A673 (cell line): ENCODE measurements around the gene DBF4. TPM values are rescaled to one million over a fixed set of nuclear protein-coding genes. Genes with fewer than 3 reads are reported as not detected.

Experiments
- BruUV-seq: library from RNA; stranded (reverse); fragments of 400-500 nt; replicated peaks from 2 replicates; lab custom pipeline; 2021; lab: Mats Ljungman, UMichigan
- CTCF ChIA-PET: fragments of 300-600 bp; sonication (Branson Sonifier 250); formaldehyde crosslinking; loops from one replicate; lab custom pipeline; 2022; ENCODE audit warnings: antibody characterized with exemption; lab: Charles Lee
- POLR2A ChIA-PET: fragments of 300-600 bp; sonication (Branson Sonifier 250); formaldehyde crosslinking; loops from one replicate; lab custom pipeline; 2022; ENCODE audit warnings: antibody characterized with exemption; ENCODE audit not compliant: low non-redundant PET; lab: Charles Lee
- DNase-seq: peaks from one replicate; pipeline ENCODE4 v3.0.0-alpha.2; 2015; ENCODE audit warnings: low spot score
- H3K27ac ChIP-seq: fragments of 200-600 bp; sonication (generic); 2 replicates; pipeline ENCODE4 v1.5.1; 2016; ENCODE audit warnings: mixed run types, low read depth, mild to moderate bottlenecking, mixed read lengths, antibody characterized with exemption, low read length; ENCODE audit not compliant: poor library complexity, severe bottlenecking
- H3K27me3 ChIP-seq: fragments of 200-600 bp; sonication (generic); replicated peaks from 2 replicates; pipeline ENCODE4 v1.6.1; 2017; ENCODE audit warnings: mixed run types, low read depth, mild to moderate bottlenecking, mixed read lengths, antibody characterized with exemption, low read length; ENCODE audit not compliant: insufficient read depth, poor library complexity
- H3K36me3 ChIP-seq: fragments of 200-600 bp; sonication (generic); 2 replicates; pipeline ENCODE4 v1.6.1; 2016; ENCODE audit warnings: mixed run types, mild to moderate bottlenecking, mixed read lengths, antibody characterized with exemption, low read length; ENCODE audit not compliant: insufficient read depth, poor library complexity, severe bottlenecking
- H3K4me1 ChIP-seq: fragments of 200-600 bp; sonication (generic); 2 replicates; pipeline ENCODE4 v1.6.1; 2017; ENCODE audit warnings: mixed run types, mild to moderate bottlenecking, mixed read lengths, antibody characterized with exemption, low read length; ENCODE audit not compliant: insufficient read depth, poor library complexity, severe bottlenecking
- H3K4me3 ChIP-seq: fragments of 200-600 bp; sonication (generic); 2 replicates; pipeline ENCODE4 v1.5.1; 2016; ENCODE audit warnings: low read depth, mixed run types, mild to moderate bottlenecking, mixed read lengths, low read length; ENCODE audit not compliant: poor library complexity, severe bottlenecking
- H3K9me3 ChIP-seq: fragments of 200-600 bp; sonication (generic); 2 replicates; pipeline ENCODE4 v1.6.1; 2016; ENCODE audit warnings: mixed run types, low read depth, mild to moderate bottlenecking, mixed read lengths, antibody characterized with exemption, low read length; ENCODE audit not compliant: poor library complexity, severe bottlenecking
- EZH2 ChIP-seq: fragments of 200-600 bp; sonication (generic); IDR thresholded peaks from 2 replicates; pipeline ENCODE4 v1.6.1; 2017; ENCODE audit warnings: borderline replicate concordance, low read depth, mild to moderate bottlenecking, mixed read lengths, antibody characterized with exemption, low read length; ENCODE audit not compliant: poor library complexity, severe bottlenecking
- intact Hi-C: fragments of 100-400 bp; cut with micrococcal nuclease; formaldehyde crosslinking; loops from one replicate; pipeline ENCODE4 v1.10.0; 2022; ENCODE audit not compliant: unreplicated experiment
- total RNA-seq: library from RNA; stranded (reverse); gene quantifications from 2 replicates; pipeline ENCODE4 v1.2.3, GENCODE V29; 2021
- TF ChIP-seq, protein P1 (sequence below): fragments of 300-800, 200-600 bp; sonication (generic); conservative IDR thresholded peaks from 2 replicates; pipeline ENCODE4 v1.5.1; 2017; ENCODE audit warnings: low read depth, mild to moderate bottlenecking, antibody characterized with exemption, low read length, moderate library complexity, mixed read lengths

The DBF4 gene
- total RNA-seq, 1 experiment from 2014 or later: 81.6 TPM

DNA sequence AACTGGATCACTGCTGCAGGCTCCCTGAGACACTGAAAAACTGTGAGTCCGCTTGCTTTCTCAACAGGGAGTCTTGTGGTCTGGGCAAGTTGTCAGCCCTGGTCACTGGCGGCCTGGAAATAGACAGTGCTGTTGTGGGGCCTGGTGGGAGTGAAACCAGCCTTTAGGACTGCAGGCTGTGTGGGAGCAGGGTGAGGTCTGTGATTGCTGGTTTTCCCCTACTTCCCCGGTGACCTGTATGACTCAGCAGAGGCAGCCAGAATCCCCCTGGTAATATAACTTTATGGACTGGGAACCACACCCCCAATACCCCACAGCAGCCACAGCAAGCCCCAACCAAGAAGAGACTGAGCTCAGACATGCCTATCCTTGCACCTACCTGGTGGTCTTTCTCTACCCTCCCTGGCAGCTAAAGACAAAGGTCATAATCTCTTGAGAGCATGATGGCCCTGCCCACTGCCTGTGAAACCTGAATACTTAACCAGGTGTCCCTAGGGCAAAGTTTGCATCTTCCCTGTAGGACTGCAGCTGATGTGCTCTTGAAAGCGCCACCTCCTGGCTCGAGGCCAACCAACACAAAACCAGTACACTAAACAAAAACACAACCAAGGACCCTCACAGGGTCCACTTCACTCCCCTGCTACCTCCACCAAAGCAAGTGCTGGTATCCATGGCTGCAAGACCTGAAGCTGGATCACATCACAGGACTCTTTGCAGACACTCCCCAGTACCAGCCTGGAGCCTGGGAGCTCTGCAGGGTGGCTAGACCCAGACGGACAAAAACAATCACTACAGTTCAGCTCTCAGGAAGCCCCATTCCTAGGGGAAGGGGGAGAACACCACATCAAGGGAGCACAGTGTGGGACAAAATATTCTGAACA is 50.5 kb downstream of the DBF4 start:
- no TSS peak for BruUV-seq
- no peaks in the 10 kb centered on the region for H3K4me1 ChIP-seq
- H3K27me3 ChIP-seq: no peaks in the 10 kb centered on the region
- no peaks in the 10 kb centered on the region for H3K9me3 ChIP-seq
- H3K27ac ChIP-seq: no peak overlapping the region
- ChIA-PET CTCF (no interaction called here), POLR2A (no interaction called here)
- no peak for TF ChIP-seq EZH2
- TF ChIP-seq, protein P1, sequence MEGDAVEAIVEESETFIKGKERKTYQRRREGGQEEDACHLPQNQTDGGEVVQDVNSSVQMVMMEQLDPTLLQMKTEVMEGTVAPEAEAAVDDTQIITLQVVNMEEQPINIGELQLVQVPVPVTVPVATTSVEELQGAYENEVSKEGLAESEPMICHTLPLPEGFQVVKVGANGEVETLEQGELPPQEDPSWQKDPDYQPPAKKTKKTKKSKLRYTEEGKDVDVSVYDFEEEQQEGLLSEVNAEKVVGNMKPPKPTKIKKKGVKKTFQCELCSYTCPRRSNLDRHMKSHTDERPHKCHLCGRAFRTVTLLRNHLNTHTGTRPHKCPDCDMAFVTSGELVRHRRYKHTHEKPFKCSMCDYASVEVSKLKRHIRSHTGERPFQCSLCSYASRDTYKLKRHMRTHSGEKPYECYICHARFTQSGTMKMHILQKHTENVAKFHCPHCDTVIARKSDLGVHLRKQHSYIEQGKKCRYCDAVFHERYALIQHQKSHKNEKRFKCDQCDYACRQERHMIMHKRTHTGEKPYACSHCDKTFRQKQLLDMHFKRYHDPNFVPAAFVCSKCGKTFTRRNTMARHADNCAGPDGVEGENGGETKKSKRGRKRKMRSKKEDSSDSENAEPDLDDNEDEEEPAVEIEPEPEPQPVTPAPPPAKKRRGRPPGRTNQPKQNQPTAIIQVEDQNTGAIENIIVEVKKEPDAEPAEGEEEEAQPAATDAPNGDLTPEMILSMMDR: no peak
- no peak for DNase-seq
- intact Hi-C loops: no loop called here
- H3K4me3 ChIP-seq: no peak overlapping the region
- no peaks in the 10 kb centered on the region for H3K36me3 ChIP-seq

DNA sequence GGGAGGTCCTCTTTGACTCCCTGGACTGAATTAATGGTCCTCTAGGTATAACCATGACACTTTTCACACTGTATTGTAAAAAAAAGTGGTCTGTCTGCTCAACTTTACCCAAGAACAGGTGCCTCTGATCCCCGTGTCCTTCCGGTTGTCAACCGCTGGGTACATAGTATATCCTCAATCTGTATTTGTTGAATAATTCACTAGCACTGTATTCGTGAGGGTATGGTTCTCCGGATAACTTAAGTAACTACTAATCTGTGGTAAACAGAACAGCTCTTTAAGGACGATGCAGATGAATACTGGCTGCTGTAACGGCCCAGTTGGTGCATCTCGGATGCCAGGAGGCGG is 57.3 kb downstream of the DBF4 start:
- BruUV-seq: no TSS peak
- intact Hi-C loops: loop anchor here (10.0 kb wide), 1 partner anchor 171 kb away; no protein-coding TSS in a partner anchor
- Histone ChIP-seq H3K4me3 (peak overlapping the region; percentile 93), H3K36me3 (no peaks in the 10 kb centered on the region), H3K27me3 (no peaks in the 10 kb centered on the region), H3K9me3 (no peaks in the 10 kb centered on the region), H3K27ac (no peak overlapping the region), H3K4me1 (no peaks in the 10 kb centered on the region)
- no peak for DNase-seq
- TF ChIP-seq, protein P1: no peak
- TF ChIP-seq EZH2: no peak
- POLR2A ChIA-PET: interaction anchor here (0.6 kb wide), 1 partner anchor 26 kb away, joined by 3 read pairs; no protein-coding TSS in a partner anchor
- CTCF ChIA-PET: interaction anchor here (0.5 to 1.3 kb wide), 2 partner anchors 236 to 1007 kb away, joined by 3 to 7 read pairs; no protein-coding TSS in a partner anchor

DNA sequence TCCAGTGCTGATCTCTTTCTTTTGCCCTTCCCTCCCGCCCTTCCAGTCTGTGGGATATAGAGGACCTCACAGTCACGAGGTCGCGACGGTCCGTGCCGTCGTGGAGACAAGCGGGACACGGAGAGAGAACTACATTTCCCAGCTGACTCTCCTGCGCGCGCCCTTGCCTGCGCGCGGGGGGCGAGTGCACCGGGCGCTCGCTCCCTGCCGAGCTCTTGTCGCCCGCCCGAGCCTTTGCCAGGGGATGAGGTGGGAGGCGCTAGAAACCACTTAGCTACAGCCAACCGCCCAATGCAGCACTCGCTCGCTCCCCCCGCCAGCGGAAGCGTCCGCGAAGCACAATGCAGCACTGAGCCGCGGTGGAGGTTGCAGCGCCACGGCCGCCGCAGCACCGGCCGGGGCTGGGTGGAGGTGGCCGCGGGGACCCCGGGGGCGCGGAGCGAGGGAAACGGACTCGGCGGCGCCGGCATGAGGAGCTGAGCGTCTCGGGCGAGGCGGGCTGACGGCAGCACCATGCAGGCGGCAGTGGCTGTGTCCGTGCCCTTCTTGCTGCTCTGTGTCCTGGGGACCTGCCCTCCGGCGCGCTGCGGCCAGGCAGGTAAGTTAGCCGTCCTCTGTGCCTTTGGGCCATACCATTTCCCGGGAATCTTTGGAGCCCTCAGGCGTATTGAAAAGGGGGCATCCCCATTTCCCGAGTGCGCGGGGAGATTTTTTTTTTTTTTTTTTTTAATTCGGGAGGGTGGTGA is 57.8 kb downstream of the DBF4 start, which contains the start of gene ADAM22:
TSS of gene ADAM22 (plus strand) at position 299 of the 746 bp plus-strand sequence. CDS start at position 514, 215 bp downstream.
- peak within 1 kb of the TSS; percentile 55 for H3K27ac ChIP-seq
- intact Hi-C loops: loop anchor here (10.0 kb wide), 1 partner anchor 171 kb away; no protein-coding TSS in a partner anchor
- TF ChIP-seq, protein P1: no peak; the same call in 1 of the 2 replicates
- no peaks in the 10 kb centered on the region for H3K4me1 ChIP-seq
- peak within 1 kb of the TSS; percentile 93 for H3K4me3 ChIP-seq
- H3K36me3 ChIP-seq: no peaks in the 10 kb centered on the region
- DNase-seq: peak; percentile 97
- ChIA-PET CTCF (interaction anchor here (0.5 to 1.3 kb wide), 2 partner anchors 236 to 1007 kb away, joined by 3 to 7 read pairs; no protein-coding TSS in a partner anchor), POLR2A (interaction anchor here (0.6 to 0.7 kb wide), 2 partner anchors 25 to 150 kb away, joined by 3 read pairs; no protein-coding TSS in a partner anchor)
- no TSS peak for BruUV-seq
- H3K27me3 ChIP-seq: no peaks in the 10 kb centered on the region
- H3K9me3 ChIP-seq: no peaks in the 10 kb centered on the region
